Muscle layer of colon (tissue), 2 donors: Measurements from ENCODE around the gene IDH3B.

Source experiments
- H3K27ac ChIP-seq: one replicate; pipeline ENCODE4 v1.7.0; 2013; ENCODE audit warnings: low read depth, mild to moderate bottlenecking, low read length, moderate library complexity
- H3K27me3 ChIP-seq, 2 donors: one replicate each; pipeline ENCODE4 v1.7.0; 2013; ENCODE audit warnings: low read length in 2 of 2, mild to moderate bottlenecking in 2 of 2; ENCODE audit not compliant: insufficient read depth in 2 of 2, control insufficient read depth in 1 of 2
- H3K36me3 ChIP-seq: one replicate; pipeline ENCODE4 v1.7.0; 2013; ENCODE audit warnings: mild to moderate bottlenecking, low read length; ENCODE audit not compliant: insufficient read depth
- H3K4me1 ChIP-seq: one replicate; pipeline ENCODE4 v1.7.0; 2013; ENCODE audit warnings: mild to moderate bottlenecking, low read length; ENCODE audit not compliant: insufficient read depth
- H3K4me3 ChIP-seq, 2 donors: one replicate each; pipeline ENCODE4 v1.7.0; 2013; ENCODE audit warnings: low read length in 2 of 2, low read depth in 1 of 2, mild to moderate bottlenecking in 1 of 2, moderate library complexity in 1 of 2
- H3K9ac ChIP-seq: one replicate; pipeline ENCODE4 v1.7.0; 2013; ENCODE audit warnings: low read length
- H3K9me3 ChIP-seq: one replicate; pipeline ENCODE4 v1.7.0; 2013; ENCODE audit warnings: mild to moderate bottlenecking, low read length
- donor health status: abdominal sarcoma.
- donor health status: Adenocarcinoma of cecum.

IDH3B gene

GRCh38 chr20:2654831-2655230, 9.2 kb downstream of the IDH3B start:
- H3K27me3 ChIP-seq = no peaks in the 10 kb centered on the region
- no peak overlapping the region for H3K9ac ChIP-seq
- H3K4me1 ChIP-seq = peaks cover 23% of the 10 kb centered on the region
- H3K4me3 ChIP-seq = no peak overlapping the region
- no peak overlapping the region for H3K27ac ChIP-seq
- H3K9me3 ChIP-seq = no peaks in the 10 kb centered on the region
- H3K36me3 ChIP-seq = peaks cover 60% of the 10 kb centered on the region

GRCh38 chr20:2654384-2654822, 9.6 kb downstream of the IDH3B start:
- H3K4me1 ChIP-seq = peaks cover 23% of the 10 kb centered on the region
- H3K9ac ChIP-seq = peak overlapping the region; percentile 17
- H3K27me3 ChIP-seq = no peaks in the 10 kb centered on the region
- peaks cover 55% of the 10 kb centered on the region for H3K36me3 ChIP-seq
- H3K27ac ChIP-seq = no peak overlapping the region
- H3K9me3 ChIP-seq = no peaks in the 10 kb centered on the region
- peak overlapping the region in 1 of 2 donors; percentile 79 for H3K4me3 ChIP-seq

- H3K27ac ChIP-seq = no peak overlapping the region
- H3K4me1 ChIP-seq = peaks cover 23% of the 10 kb centered on the region
- H3K9me3 ChIP-seq = no peaks in the 10 kb centered on the region
- H3K36me3 ChIP-seq = peaks cover 49% of the 10 kb centered on the region
- H3K27me3 ChIP-seq = no peaks in the 10 kb centered on the region
- H3K4me3 ChIP-seq = peak overlapping the region; percentile 79 to 89
- H3K9ac ChIP-seq = peak overlapping the region; percentile 88
These were observed 10.2 kb downstream of the IDH3B start for GRCh38 chr20:2653556-2654383.

DNA sequence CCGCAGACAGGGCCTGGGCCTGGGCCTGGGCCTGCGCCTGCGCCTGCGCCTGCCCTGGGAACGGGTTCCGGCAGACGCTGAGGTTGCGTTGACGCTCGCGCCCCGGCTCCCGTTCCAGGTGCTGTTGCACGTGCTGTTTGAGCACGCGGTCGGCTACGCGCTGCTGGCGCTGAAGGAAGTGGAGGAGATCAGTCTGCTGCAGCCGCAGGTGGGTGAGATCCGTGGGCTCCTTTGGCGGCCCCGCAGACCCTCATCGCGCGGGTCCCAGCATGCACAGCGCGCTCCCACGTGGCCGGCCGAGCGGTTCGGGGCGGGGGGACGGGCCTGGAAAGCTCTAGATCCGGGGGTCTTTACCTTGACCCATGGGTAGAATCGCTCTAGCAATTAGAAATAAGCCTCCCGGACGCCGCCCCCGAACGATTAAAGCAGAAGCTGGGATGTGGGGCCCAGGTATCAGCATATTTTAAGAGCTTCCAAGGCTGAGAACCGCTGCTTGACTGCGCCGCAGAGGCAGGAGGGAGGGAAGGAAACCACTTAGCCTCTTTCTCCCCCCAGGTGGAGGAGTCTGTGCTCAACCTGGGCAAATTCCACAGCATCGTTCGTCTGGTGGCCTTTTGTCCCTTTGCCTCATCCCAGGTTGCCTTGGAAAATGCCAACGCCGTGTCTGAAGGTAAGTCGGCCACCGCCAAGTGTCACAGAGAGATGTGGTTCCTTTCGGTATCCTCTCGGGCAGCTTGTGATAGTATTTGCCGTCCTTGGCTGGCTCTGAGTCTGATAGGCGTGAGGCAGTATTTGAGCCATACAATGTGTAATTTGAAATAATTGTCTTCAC, 11.1 kb downstream of the IDH3B start:
- Histone ChIP-seq H3K27me3 (no peaks in the 10 kb centered on the region), H3K36me3 (peaks cover 41% of the 10 kb centered on the region), H3K27ac (peak overlapping the region; percentile 98), H3K4me1 (peaks cover 23% of the 10 kb centered on the region), H3K4me3 (peak overlapping the region; percentile 79 to 89), H3K9me3 (no peaks in the 10 kb centered on the region), H3K9ac (peak overlapping the region; percentile 88)

DNA sequence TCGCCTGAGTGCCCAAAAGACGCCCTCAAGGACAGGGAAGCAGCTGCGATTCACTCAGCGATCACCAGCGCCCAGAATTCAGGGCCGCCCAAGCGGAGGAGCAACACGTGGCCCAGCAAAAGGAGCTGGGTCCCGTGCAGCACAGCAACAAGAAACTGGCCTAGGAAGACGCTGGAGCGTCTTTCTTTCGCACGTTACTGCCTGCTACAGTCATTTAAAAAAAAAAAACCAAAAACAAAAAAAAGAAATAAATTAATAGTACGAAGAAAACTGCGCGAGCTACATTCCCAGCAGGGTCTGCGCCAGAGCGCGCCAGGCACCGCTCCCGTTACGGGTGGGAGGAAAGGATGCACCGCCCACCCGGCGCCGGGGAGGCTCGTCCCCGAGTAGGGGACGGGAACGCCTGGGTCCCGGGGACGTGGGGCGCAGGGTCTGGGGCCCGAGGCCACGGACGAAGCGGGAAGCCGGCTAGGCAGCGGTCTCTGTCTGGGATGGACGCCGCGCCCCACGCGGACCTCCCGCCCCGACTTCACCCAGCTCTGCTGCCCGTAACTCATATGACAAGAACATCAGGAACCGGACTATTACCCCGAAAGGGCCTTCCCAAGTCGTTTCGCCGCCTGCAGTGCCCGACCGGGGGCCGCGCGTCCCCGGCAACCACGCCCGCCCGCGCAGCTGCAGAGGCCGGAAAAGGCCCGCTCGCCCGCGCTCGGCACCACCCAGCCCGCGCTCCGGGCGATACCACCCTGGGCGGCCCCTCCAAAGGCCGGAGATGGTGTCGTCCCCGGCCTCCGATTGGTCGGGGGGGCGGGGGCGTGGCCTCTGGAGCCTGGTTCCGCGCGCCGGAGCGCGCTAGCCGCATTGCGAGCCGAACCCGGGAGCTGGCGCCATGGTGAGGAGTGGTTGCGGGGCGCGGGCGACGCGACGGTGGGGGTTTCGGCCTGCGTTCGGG, 12.0 kb downstream of the IDH3B start, which contains the start of gene NOP56:
Gene NOP56, plus strand, starts transcription at position 861 of the 952 bp plus-strand sequence. Its CDS starts 29 bp downstream, at position 890.
- H3K4me1 ChIP-seq = peaks cover 23% of the 10 kb centered on the region
- no peaks in the 10 kb centered on the region for H3K9me3 ChIP-seq
- peak within 1 kb of the TSS; percentile 79 to 89 for H3K4me3 ChIP-seq
- H3K27ac ChIP-seq = peak within 1 kb of the TSS; percentile 98
- peaks cover 32% of the 10 kb centered on the region for H3K36me3 ChIP-seq
- H3K27me3 ChIP-seq = no peaks in the 10 kb centered on the region
- peak within 1 kb of the TSS; percentile 88 for H3K9ac ChIP-seq

GRCh38 chr20:2643708-2644107, 20.3 kb downstream of the IDH3B start:
- no peaks in the 10 kb centered on the region for H3K27me3 ChIP-seq
- no peaks in the 10 kb centered on the region for H3K4me1 ChIP-seq
- no peak overlapping the region for H3K4me3 ChIP-seq

GRCh38 chr20:2640899-2641298, 23.1 kb downstream of the IDH3B start:
- Histone ChIP-seq H3K9me3 (no peaks in the 10 kb centered on the region), H3K27me3 (no peaks in the 10 kb centered on the region), H3K4me1 (no peaks in the 10 kb centered on the region), H3K9ac (no peak overlapping the region), H3K27ac (no peak overlapping the region), H3K36me3 (no peaks in the 10 kb centered on the region), H3K4me3 (no peak overlapping the region)

More at GRCh38 chr20:2643708-2644107, 20.3 kb downstream of the IDH3B start:
- no peaks in the 10 kb centered on the region for H3K36me3 ChIP-seq
- no peak overlapping the region for H3K9ac ChIP-seq
- no peak overlapping the region for H3K27ac ChIP-seq
- no peaks in the 10 kb centered on the region for H3K9me3 ChIP-seq

- Histone ChIP-seq H3K9ac (no peak overlapping the region), H3K9me3 (no peaks in the 10 kb centered on the region), H3K4me1 (no peaks in the 10 kb centered on the region), H3K27me3 (no peaks in the 10 kb centered on the region), H3K27ac (no peak overlapping the region), H3K36me3 (no peaks in the 10 kb centered on the region), H3K4me3 (no peak overlapping the region)
These were observed 23.8 kb downstream of the IDH3B start for GRCh38 chr20:2640260-2640659.

DNA sequence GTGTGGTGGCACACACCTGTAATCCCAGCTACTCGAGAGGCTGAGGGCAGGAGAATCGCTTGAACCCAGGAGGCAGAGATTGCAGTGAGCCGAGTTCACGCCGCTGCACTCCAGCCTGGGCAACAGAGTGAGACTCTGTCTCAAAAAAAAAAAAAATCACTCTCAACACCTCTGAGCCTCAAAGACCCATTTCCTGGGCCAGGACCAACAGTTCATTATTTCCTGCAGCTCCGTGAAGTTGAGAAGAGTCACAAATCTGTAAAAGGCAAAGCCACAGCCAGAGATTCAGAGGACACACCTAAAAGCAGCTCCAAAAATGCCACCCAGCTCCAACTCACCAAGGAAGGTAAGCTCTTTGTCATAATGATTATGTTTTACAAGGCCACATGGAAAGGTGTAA, 26.8 kb downstream of the IDH3B start:
- H3K9ac ChIP-seq = no peak overlapping the region
- H3K27ac ChIP-seq = no peak overlapping the region
- H3K36me3 ChIP-seq = no peaks in the 10 kb centered on the region
- no peaks in the 10 kb centered on the region for H3K4me1 ChIP-seq
- no peak overlapping the region for H3K4me3 ChIP-seq
- H3K9me3 ChIP-seq = no peaks in the 10 kb centered on the region
- no peaks in the 10 kb centered on the region for H3K27me3 ChIP-seq

- no peaks in the 10 kb centered on the region for H3K27me3 ChIP-seq
- H3K27ac ChIP-seq = no peak overlapping the region
- no peaks in the 10 kb centered on the region for H3K4me1 ChIP-seq
- H3K9ac ChIP-seq = no peak overlapping the region
- H3K9me3 ChIP-seq = no peaks in the 10 kb centered on the region
- H3K4me3 ChIP-seq = no peak overlapping the region
- no peaks in the 10 kb centered on the region for H3K36me3 ChIP-seq
These were observed 30.6 kb downstream of the IDH3B start for GRCh38 chr20:2633381-2633780.
